ENCODE data around the gene UBE2F. TPM values are rescaled to one million over a fixed set of nuclear protein-coding genes. Genes with fewer than 3 reads are reported as not detected.
"Not testable (repeated sequence)": the region's sequence is repeated elsewhere in the genome, so short reads cannot be mapped to it uniquely, and the experiment has no call there.

UBE2F gene
- polyA plus RNA-seq, 1 of the 3 experiments (the other 2 are of a cell fraction) = 56.9 TPM

DNA sequence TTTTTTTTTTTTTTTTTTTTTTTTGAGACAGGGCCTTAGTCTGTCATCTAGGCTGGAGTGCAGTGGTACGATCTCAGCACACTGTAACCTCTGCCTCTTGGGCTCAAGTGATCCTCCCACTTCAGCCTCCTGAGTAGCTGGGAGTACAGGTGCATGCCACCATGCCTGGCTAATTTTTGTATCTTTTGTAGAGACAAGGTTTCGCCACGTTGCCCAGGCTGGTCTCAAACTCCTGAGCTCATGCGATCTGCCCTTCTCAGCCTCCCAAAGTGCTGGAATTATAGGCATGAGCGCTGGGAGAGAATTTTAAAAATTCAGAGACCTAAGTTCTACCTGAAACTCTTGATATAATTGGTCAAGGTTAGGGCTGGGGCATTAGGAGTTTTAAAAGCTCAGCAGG is 14.8 kb downstream of the UBE2F start:
- H3K4me2 ChIP-seq; H3K9me3 ChIP-seq; H3K9ac ChIP-seq; DNase-seq; H3K4me3 ChIP-seq (ENCODE audit: low read depth in 2 of 2, low read length in 1 of 2); H3K27ac ChIP-seq (ENCODE audit: low read depth in 2 of 2, low read length in 1 of 2); POLR2A ChIA-PET; H3K27me3 ChIP-seq (ENCODE audit: insufficient read depth); H3K9me2 ChIP-seq; H2AFZ ChIP-seq (ENCODE audit: low read depth); H3K36me3 ChIP-seq (replicated peaks in 1 of 2; ENCODE audit: control insufficient read depth in 1 of 2, insufficient read depth in 2 of 2, low read length in 1 of 2); H3F3A ChIP-seq (replicated peaks; ENCODE audit: insufficient read depth): not testable (repeated sequence)
- H3K79me2 ChIP-seq (ENCODE audit: insufficient read depth) = peaks cover 76% of the 10 kb centered on the region
- WGBS (ENCODE audit: low lambda C conversion rate) = 98% methylated on average over 5 of the region's 5 CpGs
- CTCF ChIA-PET = interaction anchor here (1.8 kb wide), 1 partner anchor 50 kb away, joined by 3 read pairs; no protein-coding TSS in a partner anchor
- peaks cover 40% of the 10 kb centered on the region for H4K20me1 ChIP-seq (ENCODE audit: insufficient read depth)
- peaks cover 0 to 45% of the 10 kb centered on the region in 2 experiments; a peak in 1 of 4 replicates for H3K4me1 ChIP-seq (ENCODE audit: control insufficient read depth in 1 of 2, insufficient read depth in 2 of 2, low read depth in 1 of 2, low read length in 1 of 2)

- Histone ChIP-seq H3K4me2 (no peak overlapping the region), H3K9me3 (no peaks in the 10 kb centered on the region), H3K4me1 (ENCODE audit: control insufficient read depth in 1 of 2, insufficient read depth in 2 of 2, low read depth in 1 of 2, low read length in 1 of 2) (peaks cover 0 to 39% of the 10 kb centered on the region in 2 experiments; a peak in 1 of 4 replicates), H3K36me3 (replicated peaks in 1 of 2; ENCODE audit: control insufficient read depth in 1 of 2, insufficient read depth in 2 of 2, low read length in 1 of 2) (peaks cover 2 to 7% of the 10 kb centered on the region in 2 experiments), H2AFZ (ENCODE audit: low read depth) (no peak overlapping the region), H3F3A (replicated peaks; ENCODE audit: insufficient read depth) (no peaks in the 10 kb centered on the region), H3K79me2 (ENCODE audit: insufficient read depth) (peaks cover 76% of the 10 kb centered on the region), H3K27ac (ENCODE audit: low read depth in 2 of 2, low read length in 1 of 2) (no peak overlapping the region), H3K9me2 (no peaks in the 10 kb centered on the region), H3K4me3 (ENCODE audit: low read depth in 2 of 2, low read length in 1 of 2) (no peak overlapping the region), H3K27me3 (ENCODE audit: insufficient read depth) (no peaks in the 10 kb centered on the region), H3K9ac (no peak overlapping the region), H4K20me1 (ENCODE audit: insufficient read depth) (peaks cover 40% of the 10 kb centered on the region)
- ChIA-PET POLR2A (no interaction called here), CTCF (interaction anchor here (1.2 to 1.8 kb wide), 2 partner anchors 14 to 51 kb away, joined by 3 read pairs; no protein-coding TSS in a partner anchor)
- DNase-seq = no peak
- TF ChIP-seq SIN3A (IDR thresholded peaks at IDR 0.05; ENCODE audit: borderline replicate concordance, low read depth, low read length) (no peak), TCF12 (IDR thresholded peaks at IDR 0.05) (no peak), NFIC (IDR thresholded peaks at IDR 0.05; ENCODE audit: borderline replicate concordance) (no peak), RFX5 (IDR thresholded peaks at IDR 0.05; ENCODE audit: low read length) (no peak), RAD21 (IDR thresholded peaks at IDR 0.05; ENCODE audit: low read length) (no peak), EZH2phosphoT487 (IDR thresholded peaks at IDR 0.05; ENCODE audit: borderline replicate concordance, low read depth) (no peak)
- TF ChIP-seq, protein P1, sequence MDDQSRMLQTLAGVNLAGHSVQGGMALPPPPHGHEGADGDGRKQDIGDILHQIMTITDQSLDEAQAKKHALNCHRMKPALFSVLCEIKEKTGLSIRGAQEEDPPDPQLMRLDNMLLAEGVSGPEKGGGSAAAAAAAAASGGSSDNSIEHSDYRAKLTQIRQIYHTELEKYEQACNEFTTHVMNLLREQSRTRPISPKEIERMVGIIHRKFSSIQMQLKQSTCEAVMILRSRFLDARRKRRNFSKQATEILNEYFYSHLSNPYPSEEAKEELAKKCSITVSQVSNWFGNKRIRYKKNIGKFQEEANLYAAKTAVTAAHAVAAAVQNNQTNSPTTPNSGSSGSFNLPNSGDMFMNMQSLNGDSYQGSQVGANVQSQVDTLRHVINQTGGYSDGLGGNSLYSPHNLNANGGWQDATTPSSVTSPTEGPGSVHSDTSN (IDR thresholded peaks at IDR 0.05) = no peak
- WGBS (ENCODE audit: low lambda C conversion rate) = 91% methylated on average over 9 of the region's 9 CpGs
These were observed 15.4 kb downstream of the UBE2F start for GRCh38 chr2:237982039-237982725.

DNA sequence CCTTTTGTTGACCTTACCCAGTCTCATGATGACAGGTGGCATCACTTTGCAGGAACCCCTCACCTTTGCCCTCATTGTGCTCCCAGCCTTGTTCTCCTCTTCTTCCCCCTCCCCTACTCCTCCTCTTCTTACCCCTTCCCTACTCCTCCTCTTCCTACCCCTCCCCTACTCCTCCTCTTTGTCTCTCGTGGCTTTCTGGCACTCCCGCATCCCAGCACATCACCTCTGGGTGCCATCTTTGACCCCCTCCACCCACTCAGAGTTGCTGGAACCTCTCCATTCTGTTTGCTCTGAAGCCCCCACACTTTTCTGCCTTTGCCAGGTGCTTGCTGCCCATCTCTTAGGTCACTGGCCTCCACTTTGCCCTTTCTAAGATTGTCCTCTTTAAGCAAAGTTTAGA is 17.1 kb downstream of the UBE2F start:
- TF ChIP-seq ZBTB33 (IDR thresholded peaks at IDR 0.05; ENCODE audit: borderline replicate concordance, low read depth) = no peak
- no peak for TF ChIP-seq TCF12 (IDR thresholded peaks at IDR 0.05)
- no peak for TF ChIP-seq RAD21 (IDR thresholded peaks at IDR 0.05; ENCODE audit: low read length)
- no peak for TF ChIP-seq GABPA (IDR thresholded peaks at IDR 0.05; ENCODE audit: low read depth)
- no peak for TF ChIP-seq YY1 (IDR thresholded peaks at IDR 0.05; ENCODE audit: low read depth)
- TF ChIP-seq CHD2 (IDR thresholded peaks at IDR 0.05; ENCODE audit: low read length, partially characterized antibody) = no peak
- TF ChIP-seq REST (IDR thresholded peaks at IDR 0.05; ENCODE audit: low read depth, low read length) = no peak
- Histone ChIP-seq H3K9ac (no peak overlapping the region), H3K79me2 (ENCODE audit: insufficient read depth) (peaks cover 69% of the 10 kb centered on the region), H3K9me3 (no peaks in the 10 kb centered on the region), H3K4me1 (ENCODE audit: control insufficient read depth in 1 of 2, insufficient read depth in 2 of 2, low read depth in 1 of 2, low read length in 1 of 2) (peaks cover 0 to 22% of the 10 kb centered on the region in 2 experiments; a peak in 1 of 4 replicates), H3K36me3 (replicated peaks in 1 of 2; ENCODE audit: control insufficient read depth in 1 of 2, insufficient read depth in 2 of 2, low read length in 1 of 2) (peaks cover 2 to 9% of the 10 kb centered on the region in 2 experiments), H3K9me2 (no peaks in the 10 kb centered on the region), H4K20me1 (ENCODE audit: insufficient read depth) (peaks cover 25% of the 10 kb centered on the region), H3K4me3 (ENCODE audit: low read depth in 2 of 2, low read length in 1 of 2) (no peak overlapping the region), H3K27me3 (ENCODE audit: insufficient read depth) (no peaks in the 10 kb centered on the region), H3K27ac (ENCODE audit: low read depth in 2 of 2, low read length in 1 of 2) (no peak overlapping the region), H3F3A (replicated peaks; ENCODE audit: insufficient read depth) (no peaks in the 10 kb centered on the region), H3K4me2 (no peak overlapping the region), H2AFZ (ENCODE audit: low read depth) (no peak overlapping the region)
- DNase-seq = no peak
- ChIA-PET POLR2A (no interaction called here), CTCF (interaction anchor here (0.8 kb wide), 1 partner anchor 76 kb away, joined by 3 read pairs; no protein-coding TSS in a partner anchor)
- WGBS (ENCODE audit: low lambda C conversion rate) = 48% methylated on average over 2 of the region's 2 CpGs
